HG03354 (cell line): ENCODE results near the gene CCDC47.
A peak's percentile ranks its signal among the peaks of the same experiment; 100 is the strongest.

Source experiments
- ATAC-seq: cut with Tn5 transposase; IDR thresholded peaks from one replicate; pipeline ENCODE4 v1.9.1; 2021; ENCODE audit warnings: mild to moderate bottlenecking; ENCODE audit not compliant: unreplicated experiment, poor library complexity, severe bottlenecking

CCDC47 gene

DNA sequence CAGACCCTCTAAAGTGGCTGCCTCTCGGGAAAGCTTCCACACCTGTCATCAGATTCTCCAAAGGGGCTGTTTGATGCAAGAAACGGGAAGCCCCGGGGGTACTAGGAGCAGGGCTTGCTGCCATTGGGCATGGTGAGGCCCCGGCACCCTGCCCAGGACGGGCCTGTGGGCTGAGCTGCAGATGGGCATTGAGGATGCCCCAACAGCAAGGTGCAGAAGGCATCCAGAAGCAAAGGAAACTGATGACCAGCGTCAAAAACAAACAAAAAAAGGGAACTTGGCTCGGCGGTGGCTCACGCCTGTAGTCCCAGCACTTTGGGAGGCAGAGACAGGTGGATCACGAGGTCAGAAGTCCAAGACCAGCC is 72.0 kb downstream of the CCDC47 start:
- ATAC-seq: no peak

DNA sequence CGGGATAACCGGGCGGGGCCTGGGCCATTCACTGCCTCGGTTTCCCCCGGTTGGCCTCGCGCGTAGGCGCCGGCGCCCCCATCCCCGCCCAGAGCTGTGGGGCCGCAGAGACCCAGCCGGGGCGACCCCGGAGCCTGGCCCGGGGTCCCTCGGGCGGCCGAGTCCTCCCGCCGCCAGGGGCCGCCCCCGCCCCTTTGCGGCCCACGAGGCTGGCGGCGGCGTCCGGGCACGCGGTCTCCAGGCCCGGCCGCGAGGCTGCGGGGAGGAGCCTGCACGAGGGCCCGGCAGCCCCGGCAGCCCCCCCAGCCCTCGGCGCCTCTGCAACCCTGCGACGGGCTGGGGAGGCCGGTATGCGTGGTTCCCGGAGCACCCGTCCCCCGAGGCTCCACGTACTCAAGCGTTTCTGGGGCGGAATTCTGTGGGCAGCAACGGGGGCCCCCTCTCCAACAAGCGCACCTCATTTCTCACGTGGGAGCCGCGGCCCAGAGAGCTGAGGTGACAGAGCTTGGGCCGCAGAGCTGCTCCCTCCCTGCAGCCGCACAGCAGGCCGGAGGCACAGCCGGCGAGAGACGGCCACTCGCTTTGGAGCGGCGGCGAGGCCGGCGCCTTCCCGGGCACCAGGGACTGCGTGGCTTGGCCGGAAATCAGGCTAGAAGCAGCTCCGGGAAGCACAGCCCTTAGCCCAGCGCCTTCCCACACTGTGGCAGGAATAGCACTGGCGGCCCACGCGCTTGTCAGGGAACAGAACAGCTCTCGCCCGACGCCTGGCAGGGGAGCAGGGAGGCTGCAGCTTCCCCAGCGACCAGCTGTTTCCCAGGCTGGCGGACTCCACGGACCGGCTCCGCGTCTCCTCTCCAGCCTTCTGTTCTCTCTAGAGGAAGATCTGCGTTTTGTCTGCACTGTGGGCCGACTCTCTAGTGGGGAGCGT is 72.6 kb downstream of the CCDC47 start:
- ATAC-seq: peak; percentile 19

GRCh38 chr17:63699638-63700527 is 73.5 kb downstream of the CCDC47 start, which contains the start of gene LIMD2:
TSS of gene LIMD2 (minus strand) at chr17:63700125. CDS start at chr17:63699298, 827 bp downstream.
- ATAC-seq: peak; percentile 22

GRCh38 chr17:63698886-63699637 is 74.3 kb downstream of the CCDC47 start:
- ATAC-seq: peak; percentile 36

GRCh38 chr17:63698381-63698885 is 75.0 kb downstream of the CCDC47 start:
- no peak for ATAC-seq

GRCh38 chr17:63697341-63698286 is 75.8 kb downstream of the CCDC47 start:
- ATAC-seq: peak; percentile 22

DNA sequence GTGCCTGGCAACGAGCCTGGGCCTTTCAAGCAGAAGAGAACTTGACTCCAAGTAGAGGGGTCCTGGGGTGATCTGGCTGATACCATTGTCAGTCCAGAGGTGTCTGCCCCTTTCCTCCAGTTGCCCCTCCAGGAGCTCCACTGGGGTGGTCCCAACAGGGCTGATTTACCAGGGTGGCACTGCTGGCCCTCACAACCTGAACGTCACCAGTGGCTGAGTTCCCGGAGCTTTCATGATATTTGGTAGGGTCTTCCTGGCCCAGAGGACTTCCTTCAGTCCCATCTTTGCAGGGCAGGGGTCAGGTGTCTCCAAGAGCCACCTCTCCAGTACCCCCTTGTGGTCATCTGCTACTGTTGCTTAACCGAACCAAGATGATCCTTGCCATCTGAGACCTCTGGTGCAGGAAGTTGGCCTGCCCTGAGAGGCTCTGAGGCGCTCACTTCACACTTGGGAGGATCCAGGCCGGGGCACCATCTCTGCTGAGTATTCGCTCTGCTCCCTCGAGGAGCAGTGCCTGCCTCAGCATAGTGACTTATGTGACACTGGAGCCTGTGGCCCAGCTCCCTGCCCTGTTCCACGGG is 76.9 kb downstream of the CCDC47 start:
- no peak for ATAC-seq

- ATAC-seq: no peak
Measured at GRCh38 chr17:63695889-63696288, 77.5 kb downstream of the CCDC47 start.
